ENCODE data around the gene PPFIA2.

The PPFIA2 gene

GRCh38 chr12:81541121-81541520 is 218.0 kb downstream of the PPFIA2 start:
- no peak for TF ChIP-seq CTCF (conservative IDR thresholded peaks at IDR 0.05; ENCODE audit: low read depth, low read length)
- no peak for DNase-seq (ENCODE audit: low read depth)

GRCh38 chr12:81539279-81539678 is 219.9 kb downstream of the PPFIA2 start:
- H3K4me3 ChIP-seq (ENCODE audit: low read depth, low read length), result no peak overlapping the region
- no peak for DNase-seq (ENCODE audit: low read depth)
- no peak for TF ChIP-seq CTCF (conservative IDR thresholded peaks at IDR 0.05; ENCODE audit: low read depth, low read length)

More at GRCh38 chr12:81541121-81541520, 218.0 kb downstream of the PPFIA2 start:
- no peak overlapping the region for H3K4me3 ChIP-seq (ENCODE audit: low read depth, low read length)

- no peak overlapping the region for H3K4me3 ChIP-seq (ENCODE audit: low read depth, low read length)
- TF ChIP-seq CTCF (conservative IDR thresholded peaks at IDR 0.05; ENCODE audit: low read depth, low read length), result no peak
- no peak for DNase-seq (ENCODE audit: low read depth)
Measured at GRCh38 chr12:81533054-81533453, 226.1 kb downstream of the PPFIA2 start.

GRCh38 chr12:81530352-81530751 is 228.8 kb downstream of the PPFIA2 start:
- DNase-seq (ENCODE audit: low read depth), result peak; percentile 66
- TF ChIP-seq CTCF (conservative IDR thresholded peaks at IDR 0.05; ENCODE audit: low read depth, low read length), result no peak
- no peak overlapping the region for H3K4me3 ChIP-seq (ENCODE audit: low read depth, low read length)

GRCh38 chr12:81520064-81520945 is 238.8 kb downstream of the PPFIA2 start:
- peak; percentile 39 for DNase-seq (ENCODE audit: low read depth)
- TF ChIP-seq CTCF (conservative IDR thresholded peaks at IDR 0.05; ENCODE audit: low read depth, low read length), result no peak
- H3K4me3 ChIP-seq (ENCODE audit: low read depth, low read length), result no peak overlapping the region

GRCh38 chr12:81518638-81519037 is 240.5 kb downstream of the PPFIA2 start:
- no peak overlapping the region for H3K4me3 ChIP-seq (ENCODE audit: low read depth, low read length)
- no peak for DNase-seq (ENCODE audit: low read depth)
- no peak for TF ChIP-seq CTCF (conservative IDR thresholded peaks at IDR 0.05; ENCODE audit: low read depth, low read length)

- DNase-seq (ENCODE audit: low read depth), result no peak
- TF ChIP-seq CTCF (conservative IDR thresholded peaks at IDR 0.05; ENCODE audit: low read depth, low read length), result no peak
Measured at GRCh38 chr12:81517296-81517695, 241.9 kb downstream of the PPFIA2 start.

More at GRCh38 chr12:81517296-81517695, 241.9 kb downstream of the PPFIA2 start:
- H3K4me3 ChIP-seq (ENCODE audit: low read depth, low read length), result no peak overlapping the region

Data from choroid plexus epithelial cell (primary cell).